ENCODE measurements around the gene SPRYD4.

The SPRYD4 gene

GRCh38 chr12:56431288-56431687 is 37.1 kb upstream of the SPRYD4 start (continued):
- TF ChIP-seq ZNF692 (tag by site-specific recombination; IDR thresholded peaks at IDR 0.05) (no peak), HIC1 (tag by site-specific recombination; IDR thresholded peaks at IDR 0.05) (no peak), ELK4 (IDR thresholded peaks at IDR 0.05; ENCODE audit: borderline replicate concordance, low read depth, low read length) (no peak)

- no peak overlapping the region for H3K4me3 ChIP-seq (ENCODE audit: low read depth, low read length)
- H3K36me3 ChIP-seq (ENCODE audit: control insufficient read depth in 2 of 2, insufficient read depth in 1 of 2, low read length in 2 of 2) = peaks cover 35 to 61% of the 10 kb centered on the region in 2 experiments
- POLR2A ChIA-PET = no interaction called here
- no peaks in the 10 kb centered on the region for H3K9me3 ChIP-seq (ENCODE audit: control insufficient read depth, insufficient read depth, low read depth, low read length)
- H3K27ac ChIP-seq (ENCODE audit: extremely low read depth, low read depth, low read length) = no peak overlapping the region
- CTCF ChIA-PET = no interaction called here
- H3K4me1 ChIP-seq (ENCODE audit: control insufficient read depth, insufficient read depth, low read length) = no peaks in the 10 kb centered on the region
- TF ChIP-seq ZNF24 (tag by site-specific recombination; IDR thresholded peaks at IDR 0.05) (no peak), KLF7 (tag by site-specific recombination; IDR thresholded peaks at IDR 0.05; ENCODE audit: borderline replicate concordance) (no peak), PRDM6 (tag by site-specific recombination; IDR thresholded peaks at IDR 0.05) (no peak)
Observed at GRCh38 chr12:56431850-56432249, 36.5 kb upstream of the SPRYD4 start.

GRCh38 chr12:56434828-56435227 is 33.5 kb upstream of the SPRYD4 start:
- H3K36me3 ChIP-seq (ENCODE audit: control insufficient read depth in 2 of 2, insufficient read depth in 1 of 2, low read length in 2 of 2) = peaks cover 21 to 37% of the 10 kb centered on the region in 2 experiments
- no peak overlapping the region for H3K4me3 ChIP-seq (ENCODE audit: low read depth, low read length)
- ChIA-PET POLR2A (no interaction called here), CTCF (interaction anchor here (1.3 kb wide), 1 partner anchor 29 kb away, joined by 5 read pairs; no protein-coding TSS in a partner anchor)
- no peak overlapping the region for H3K27ac ChIP-seq (ENCODE audit: extremely low read depth, low read depth, low read length)
- no peaks in the 10 kb centered on the region for H3K4me1 ChIP-seq (ENCODE audit: control insufficient read depth, insufficient read depth, low read length)
- H3K9me3 ChIP-seq (ENCODE audit: control insufficient read depth, insufficient read depth, low read depth, low read length) = no peaks in the 10 kb centered on the region
- TF ChIP-seq PRDM10 (tag by site-specific recombination; IDR thresholded peaks at IDR 0.05) (no peak), ZNF121 (tag by site-specific recombination; IDR thresholded peaks at IDR 0.05) (0 out of 2 replicates have a peak, but pooled peaks have one; percentile 51)

All from HEK293 (cell line).